ENCODE data around the gene GLTP. TPM values are rescaled to one million over a fixed set of nuclear protein-coding genes. Genes with fewer than 3 reads are reported as not detected.
A peak's percentile ranks its signal among the peaks of the same experiment; 100 is the strongest.

GLTP gene
- total RNA-seq, 2 donors from 2014 or later: 42.4 to 48.9 TPM

- H3K27ac ChIP-seq: no peak overlapping the region
- H3K4me1 ChIP-seq (ENCODE audit: control insufficient read depth in 1 of 2, low read depth in 2 of 2): peaks cover 0 to 4% of the 10 kb centered on the region in 2 donors
- no peak for TF ChIP-seq CTCF (IDR thresholded peaks at IDR 0.05)
- no peak overlapping the region for H3K4me3 ChIP-seq
- no peaks in the 10 kb centered on the region for H3K9me3 ChIP-seq
- no peaks in the 10 kb centered on the region for H3K36me3 ChIP-seq
- ATAC-seq (ENCODE audit: insufficient number of reproducible peaks, low FRiP score, low read depth): no peak
- DNase-seq (ENCODE audit: low spot score): no peak
- H3K27me3 ChIP-seq (replicated peaks; ENCODE audit: insufficient read depth): no peaks in the 10 kb centered on the region
Measured at GRCh38 chr12:109830267-109830666, 50.1 kb downstream of the GLTP start.

GRCh38 chr12:109829667-109830066 lies 50.7 kb downstream of the GLTP start:
- TF ChIP-seq CTCF (IDR thresholded peaks at IDR 0.05): no peak
- no peak for ATAC-seq (ENCODE audit: insufficient number of reproducible peaks, low FRiP score, low read depth)
- no peaks in the 10 kb centered on the region for H3K27me3 ChIP-seq (replicated peaks; ENCODE audit: insufficient read depth)
- H3K9me3 ChIP-seq: no peaks in the 10 kb centered on the region
- H3K36me3 ChIP-seq: no peaks in the 10 kb centered on the region
- DNase-seq (ENCODE audit: low spot score): no peak
- no peak overlapping the region for H3K4me3 ChIP-seq
- peaks cover 0 to 4% of the 10 kb centered on the region in 2 donors for H3K4me1 ChIP-seq (ENCODE audit: control insufficient read depth in 1 of 2, low read depth in 2 of 2)
- no peak overlapping the region for H3K27ac ChIP-seq

GRCh38 chr12:109828754-109829511 lies 51.4 kb downstream of the GLTP start:
- no peak for ATAC-seq (ENCODE audit: insufficient number of reproducible peaks, low FRiP score, low read depth)
- Histone ChIP-seq H3K4me3 (no peak overlapping the region), H3K27ac (no peak overlapping the region), H3K4me1 (ENCODE audit: control insufficient read depth in 1 of 2, low read depth in 2 of 2) (peaks cover 0 to 4% of the 10 kb centered on the region in 2 donors), H3K36me3 (no peaks in the 10 kb centered on the region), H3K27me3 (replicated peaks; ENCODE audit: insufficient read depth) (no peaks in the 10 kb centered on the region), H3K9me3 (no peaks in the 10 kb centered on the region)
- no peak for DNase-seq (ENCODE audit: low spot score)
- TF ChIP-seq CTCF (IDR thresholded peaks at IDR 0.05): no peak

GRCh38 chr12:109827566-109828550 lies 52.5 kb downstream of the GLTP start:
- Histone ChIP-seq H3K27ac (no peak overlapping the region), H3K9me3 (no peaks in the 10 kb centered on the region), H3K27me3 (replicated peaks; ENCODE audit: insufficient read depth) (no peaks in the 10 kb centered on the region), H3K4me3 (no peak overlapping the region), H3K36me3 (no peaks in the 10 kb centered on the region), H3K4me1 (ENCODE audit: control insufficient read depth in 1 of 2, low read depth in 2 of 2) (peaks cover 0 to 8% of the 10 kb centered on the region in 2 donors)
- DNase-seq (ENCODE audit: low spot score): peak; percentile 6
- no peak for ATAC-seq (ENCODE audit: insufficient number of reproducible peaks, low FRiP score, low read depth)
- no peak for TF ChIP-seq CTCF (IDR thresholded peaks at IDR 0.05)

- H3K4me1 ChIP-seq (ENCODE audit: control insufficient read depth in 1 of 2, low read depth in 2 of 2): peaks cover 0 to 15% of the 10 kb centered on the region in 2 donors
- no peak overlapping the region for H3K27ac ChIP-seq
- no peak overlapping the region for H3K4me3 ChIP-seq
- no peak for DNase-seq (ENCODE audit: low spot score)
- H3K36me3 ChIP-seq: no peaks in the 10 kb centered on the region
- H3K27me3 ChIP-seq (replicated peaks; ENCODE audit: insufficient read depth): no peaks in the 10 kb centered on the region
- TF ChIP-seq CTCF (IDR thresholded peaks at IDR 0.05): no peak
- no peaks in the 10 kb centered on the region for H3K9me3 ChIP-seq
- ATAC-seq (ENCODE audit: insufficient number of reproducible peaks, low FRiP score, low read depth): no peak
Measured at GRCh38 chr12:109827080-109827479, 53.3 kb downstream of the GLTP start.

All from thoracic aorta (tissue), 2 donors.